SKM-1 (cell line): ENCODE data around the gene ANKK1.

Source experiments
- DNase-seq: peaks from one replicate; lab custom pipeline; 2025; ENCODE audit not compliant: unreplicated experiment; lab: John Stamatoyannopoulos, UW

ANKK1 gene

GRCh38 chr11:113407163-113407562 lies 19.6 kb downstream of the ANKK1 start:
- DNase-seq, result no peak

- DNase-seq, result no peak
Observed at GRCh38 chr11:113408206-113408605, 20.6 kb downstream of the ANKK1 start.

- DNase-seq, result no peak
Observed at GRCh38 chr11:113408887-113409286, 21.3 kb downstream of the ANKK1 start.

GRCh38 chr11:113409526-113409925 lies 21.9 kb downstream of the ANKK1 start:
- no peak for DNase-seq

GRCh38 chr11:113410414-113411135 lies 23.0 kb downstream of the ANKK1 start:
- DNase-seq, result no peak

- no peak for DNase-seq
Observed at GRCh38 chr11:113411536-113411935, 24.0 kb downstream of the ANKK1 start.

GRCh38 chr11:113412675-113413074 lies 25.1 kb downstream of the ANKK1 start:
- no peak for DNase-seq

- DNase-seq, result no peak
Observed at GRCh38 chr11:113415343-113415742, 27.8 kb downstream of the ANKK1 start.

GRCh38 chr11:113417428-113417827 lies 29.8 kb downstream of the ANKK1 start:
- DNase-seq, result no peak

- DNase-seq, result no peak
Observed at GRCh38 chr11:113419454-113420003, 31.9 kb downstream of the ANKK1 start.

GRCh38 chr11:113420808-113421207 lies 33.2 kb downstream of the ANKK1 start:
- no peak for DNase-seq

GRCh38 chr11:113426686-113427085 lies 39.1 kb downstream of the ANKK1 start:
- no peak for DNase-seq

- no peak for DNase-seq
Observed at GRCh38 chr11:113431746-113432145, 44.2 kb downstream of the ANKK1 start.

- no peak for DNase-seq
Observed at GRCh38 chr11:113435190-113435968, 47.8 kb downstream of the ANKK1 start.

GRCh38 chr11:113436672-113437252 lies 49.2 kb downstream of the ANKK1 start:
- DNase-seq, result no peak

GRCh38 chr11:113440816-113441215 lies 53.2 kb downstream of the ANKK1 start:
- no peak for DNase-seq

GRCh38 chr11:113444502-113445123 lies 57.0 kb downstream of the ANKK1 start:
- no peak for DNase-seq

GRCh38 chr11:113446112-113446511 lies 58.5 kb downstream of the ANKK1 start:
- DNase-seq, result no peak

GRCh38 chr11:113446938-113447337 lies 59.4 kb downstream of the ANKK1 start:
- no peak for DNase-seq

- no peak for DNase-seq
Observed at GRCh38 chr11:113447621-113448315, 60.2 kb downstream of the ANKK1 start.

- DNase-seq, result no peak
Observed at GRCh38 chr11:113448316-113448677, 60.7 kb downstream of the ANKK1 start.
